LNCaP clone FGC (cell line): ENCODE results near the gene TMCC3.
A peak's percentile ranks its signal among the peaks of the same experiment; 100 is the strongest.

ENCODE experiments used
- DNase-seq: peaks from one replicate; pipeline ENCODE4 v3.0.0-alpha.2; 2011; ENCODE audit warnings: low read depth
- H3K4me3 ChIP-seq: 2 replicates; pipeline ENCODE4 v1.5.1; 2011; ENCODE audit warnings: mild to moderate bottlenecking, low read depth, low read length, control low read depth
- TF ChIP-seq, protein P1 (sequence below): IDR thresholded peaks from 2 replicates; pipeline ENCODE4 v1.5.1; 2012; ENCODE audit warnings: mild to moderate bottlenecking; ENCODE audit not compliant: control insufficient read depth, insufficient read depth; ENCODE audit errors: extremely low read depth

Gene TMCC3

DNA sequence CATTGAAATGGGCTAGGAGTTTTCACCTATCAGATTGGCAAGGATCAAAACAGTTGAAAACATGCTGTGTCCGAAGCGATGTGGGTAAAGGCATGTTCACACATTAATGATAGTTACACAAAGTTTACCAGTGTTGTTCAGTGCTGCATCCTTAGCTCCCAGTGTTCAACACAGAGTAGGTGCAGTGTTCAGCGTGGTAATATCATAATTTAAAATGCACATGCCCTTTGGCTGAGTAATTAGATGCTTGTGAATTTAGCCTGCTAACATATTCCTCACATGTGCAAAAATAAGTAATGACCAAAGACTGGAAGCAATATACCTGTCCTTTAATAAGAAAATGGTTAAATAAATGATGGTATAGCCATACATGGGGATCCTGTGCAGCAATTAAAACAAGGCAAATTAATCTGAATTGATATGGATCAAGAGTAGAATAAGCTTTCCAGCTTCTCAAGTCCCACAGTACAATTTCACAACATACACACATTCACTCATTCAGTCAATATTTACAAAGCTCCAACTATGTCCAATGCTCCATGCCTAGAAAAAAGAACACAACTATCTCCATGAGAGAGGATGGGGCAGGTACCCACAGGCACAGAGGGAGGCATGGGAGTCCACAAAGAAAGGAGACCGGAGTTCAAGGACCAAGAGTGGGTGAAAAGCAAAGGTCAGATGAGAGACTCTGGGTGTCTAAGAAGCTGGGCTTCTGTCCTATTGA is 12.8 kb downstream of the TMCC3 start:
- TF ChIP-seq, protein P1, sequence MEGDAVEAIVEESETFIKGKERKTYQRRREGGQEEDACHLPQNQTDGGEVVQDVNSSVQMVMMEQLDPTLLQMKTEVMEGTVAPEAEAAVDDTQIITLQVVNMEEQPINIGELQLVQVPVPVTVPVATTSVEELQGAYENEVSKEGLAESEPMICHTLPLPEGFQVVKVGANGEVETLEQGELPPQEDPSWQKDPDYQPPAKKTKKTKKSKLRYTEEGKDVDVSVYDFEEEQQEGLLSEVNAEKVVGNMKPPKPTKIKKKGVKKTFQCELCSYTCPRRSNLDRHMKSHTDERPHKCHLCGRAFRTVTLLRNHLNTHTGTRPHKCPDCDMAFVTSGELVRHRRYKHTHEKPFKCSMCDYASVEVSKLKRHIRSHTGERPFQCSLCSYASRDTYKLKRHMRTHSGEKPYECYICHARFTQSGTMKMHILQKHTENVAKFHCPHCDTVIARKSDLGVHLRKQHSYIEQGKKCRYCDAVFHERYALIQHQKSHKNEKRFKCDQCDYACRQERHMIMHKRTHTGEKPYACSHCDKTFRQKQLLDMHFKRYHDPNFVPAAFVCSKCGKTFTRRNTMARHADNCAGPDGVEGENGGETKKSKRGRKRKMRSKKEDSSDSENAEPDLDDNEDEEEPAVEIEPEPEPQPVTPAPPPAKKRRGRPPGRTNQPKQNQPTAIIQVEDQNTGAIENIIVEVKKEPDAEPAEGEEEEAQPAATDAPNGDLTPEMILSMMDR = no peak
- no peak overlapping the region for H3K4me3 ChIP-seq

DNA sequence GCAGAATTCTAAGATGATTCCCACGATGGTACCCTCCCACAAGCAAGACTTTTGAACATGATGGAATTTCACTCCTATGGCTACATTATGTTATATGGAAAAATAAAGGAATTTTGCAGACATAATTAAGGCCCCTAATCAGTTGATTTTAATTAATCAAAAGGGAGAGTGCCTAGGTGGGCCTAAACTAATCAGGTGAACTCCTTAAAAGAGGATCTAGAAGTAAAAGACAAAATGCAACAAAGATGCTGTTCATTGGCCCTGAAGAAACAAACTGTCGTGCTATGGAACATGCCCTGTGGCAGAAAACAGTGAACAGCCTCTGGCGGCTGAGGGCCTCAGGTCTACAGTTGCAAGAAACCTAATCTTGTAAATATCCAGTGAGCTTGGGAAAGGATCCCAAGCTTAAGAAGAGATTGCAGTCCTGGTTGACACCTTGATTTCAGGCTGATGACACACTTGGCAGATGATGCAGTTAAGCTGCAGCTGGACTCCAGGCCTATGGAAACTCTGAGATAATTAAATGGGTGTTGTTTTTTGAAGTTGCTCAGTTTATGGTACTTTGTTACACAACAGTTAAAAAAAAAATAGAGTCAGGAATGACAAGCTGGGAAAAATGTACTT is 13.8 kb downstream of the TMCC3 start:
- TF ChIP-seq, protein P1 = no peak
- DNase-seq = no peak
- no peak overlapping the region for H3K4me3 ChIP-seq

More for the DNA sequence above, 12.8 kb downstream of the TMCC3 start:
- no peak for DNase-seq

DNA sequence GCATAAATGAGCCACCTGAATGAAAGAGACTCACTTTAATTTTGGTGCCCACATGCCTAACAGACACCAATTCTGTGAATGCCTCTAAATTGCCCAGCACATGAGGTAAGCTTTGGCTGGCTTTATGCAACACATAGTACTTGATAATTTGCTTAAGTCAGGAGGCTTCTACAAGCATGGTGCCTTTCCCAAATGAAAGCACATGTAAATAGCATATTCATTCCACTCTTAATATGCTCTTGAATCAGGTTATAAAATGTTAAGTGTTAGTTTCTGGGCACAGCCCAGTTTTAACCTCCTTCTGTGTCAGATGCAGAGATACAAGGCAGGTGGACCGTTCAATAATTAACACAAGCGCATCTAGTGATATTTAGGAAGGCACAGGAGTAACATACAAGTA is 15.6 kb downstream of the TMCC3 start:
- H3K4me3 ChIP-seq = no peak overlapping the region
- DNase-seq = peak; percentile 35
- TF ChIP-seq, protein P1 = no peak

DNA sequence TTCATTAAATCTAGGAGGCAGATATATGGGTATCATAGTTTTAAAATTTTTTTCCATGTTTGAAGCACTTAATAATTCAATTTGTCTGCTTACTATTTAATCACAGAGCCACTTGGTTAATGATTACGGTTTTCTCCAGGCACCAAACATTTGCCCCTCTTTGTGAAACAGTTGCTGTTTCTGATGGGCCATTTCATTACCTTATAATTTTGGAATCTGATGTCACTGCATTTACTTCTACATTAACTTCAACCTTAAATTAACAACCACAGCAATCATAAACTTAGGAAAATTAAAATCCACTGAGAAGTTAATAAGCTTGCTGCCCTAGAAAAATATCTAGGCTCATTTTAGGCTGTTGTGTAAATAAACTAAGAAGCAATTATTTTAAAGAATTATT is 17.0 kb downstream of the TMCC3 start:
- TF ChIP-seq, protein P1 = no peak
- DNase-seq = no peak

DNA sequence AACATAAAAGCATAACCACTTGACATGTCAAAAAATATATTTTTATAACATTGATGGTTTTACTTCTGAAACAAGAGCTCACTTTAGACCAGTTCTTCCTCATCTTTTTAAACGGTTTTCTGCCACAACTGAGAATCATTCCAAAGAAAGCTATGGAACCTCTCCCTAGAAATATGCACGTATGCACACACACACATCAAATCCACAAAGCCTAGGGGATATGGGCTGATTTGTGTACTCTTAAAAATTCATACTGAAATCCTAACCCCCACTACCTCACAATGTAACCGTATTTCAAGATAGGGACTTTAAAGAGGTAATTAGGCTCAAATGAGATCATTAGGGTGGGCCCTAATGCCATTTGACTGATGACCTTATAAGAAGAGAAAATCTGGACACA is 19.3 kb downstream of the TMCC3 start:
- TF ChIP-seq, protein P1 = no peak
- H3K4me3 ChIP-seq = no peak overlapping the region
- no peak for DNase-seq

More for the DNA sequence above, 17.0 kb downstream of the TMCC3 start:
- no peak overlapping the region for H3K4me3 ChIP-seq

DNA sequence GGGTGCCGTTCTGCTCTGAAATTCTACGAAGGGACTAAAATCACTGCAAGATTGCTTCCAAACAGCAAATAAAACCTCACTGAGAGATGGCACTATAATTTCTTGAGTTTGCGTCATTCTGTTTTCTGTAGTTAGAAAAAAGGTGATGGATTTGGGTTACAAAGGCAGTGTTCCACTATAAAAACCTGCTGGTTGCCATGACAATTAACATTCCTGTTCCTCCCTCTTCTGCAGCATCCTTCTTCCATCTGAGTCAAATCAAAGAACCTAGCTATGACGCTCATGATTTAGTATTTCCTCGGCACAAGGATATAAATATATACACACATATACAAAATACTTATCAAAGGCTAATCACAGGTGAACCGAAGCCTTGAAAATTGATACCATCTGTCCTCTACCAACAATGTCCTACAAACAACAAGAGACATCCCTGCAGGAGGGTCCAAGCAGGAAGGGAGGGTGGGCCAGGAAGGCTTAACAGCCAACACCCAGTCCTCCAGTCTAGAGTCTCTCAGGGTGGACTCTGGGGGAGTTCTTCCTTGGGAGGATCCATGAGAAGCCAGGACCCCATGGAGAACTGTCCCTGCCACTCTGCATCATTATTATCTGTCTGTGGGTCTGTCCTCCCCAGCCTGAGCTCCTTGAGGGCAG is 21.4 kb downstream of the TMCC3 start:
- H3K4me3 ChIP-seq = no peak overlapping the region
- TF ChIP-seq, protein P1 = no peak
- no peak for DNase-seq
